Stimulated activated CD4-positive, alpha-beta T cell treated with anti-CD3 and anti-CD28 coated beads, Interleukin-12 subunit alpha, Interleukin-12 subunit beta, amount 100 ng/mL, for 48 hours (primary cell): ENCODE results near the gene FAXDC2.
"Not testable (repeated sequence)": the region's sequence is repeated elsewhere in the genome, so short reads cannot be mapped to it uniquely, and the experiment has no call there.

Experiments
- DNase-seq, 3 donors: peaks; one replicate each; pipeline ENCODE4 v3.0.0-alpha.2; 2020; ENCODE audit warnings: low read depth in 2 of 3, low spot score in 1 of 3

The FAXDC2 gene

DNA sequence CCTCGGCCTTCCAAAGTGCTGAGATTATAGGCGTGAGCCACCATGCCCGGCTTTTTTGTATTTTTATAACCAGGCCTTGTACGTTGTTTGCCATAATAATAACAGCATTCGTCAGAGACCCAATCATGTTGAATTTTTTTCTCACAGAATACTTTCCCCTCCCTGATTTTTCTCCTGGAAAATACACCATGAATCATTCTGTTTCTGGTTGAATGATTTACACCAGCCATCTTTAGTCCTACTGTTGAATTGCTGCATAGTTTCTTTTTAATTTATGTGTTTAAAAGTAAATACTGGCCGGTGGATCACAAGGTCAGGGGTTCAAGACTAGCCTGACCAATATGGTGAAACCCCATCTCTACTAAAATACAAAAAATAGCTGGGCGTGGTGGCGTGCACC is 11.5 kb upstream of the FAXDC2 start:
- DNase-seq: no peak

DNA sequence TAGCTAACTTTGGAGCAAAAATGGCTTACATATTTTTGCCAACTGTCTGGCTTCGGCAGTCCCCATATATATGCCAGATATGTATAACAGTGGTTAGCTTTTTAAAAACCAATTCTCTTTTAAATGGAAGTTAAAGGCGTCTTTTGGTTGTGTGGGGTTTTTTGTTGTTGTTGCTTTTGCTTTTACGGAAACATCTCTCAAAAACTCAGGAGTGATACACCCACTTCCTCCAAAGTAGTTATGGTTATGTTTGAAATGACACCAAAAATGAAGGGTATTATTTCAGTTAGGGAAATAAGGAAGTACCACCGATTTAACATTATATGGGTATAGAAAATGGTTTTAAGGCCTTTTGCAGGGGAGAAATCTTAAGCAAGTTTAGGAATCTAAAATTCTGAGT is 10.4 kb upstream of the FAXDC2 start:
- no peak for DNase-seq

GRCh38 chr5:154860123-154860522 is 9.7 kb upstream of the FAXDC2 start:
- no peak for DNase-seq

- DNase-seq: peak in 1 of 3 donors; percentile 11
These were observed 8.8 kb upstream of the FAXDC2 start for GRCh38 chr5:154858972-154859871.

- peak; percentile 94 to 97 (median 96) for DNase-seq
These were observed 8.0 kb upstream of the FAXDC2 start, which contains the start of gene CNOT8 for GRCh38 chr5:154858297-154858971. CNOT8 (plus strand) TSS chr5:154858627; CDS start chr5:154863279, 4,652 bp downstream.

GRCh38 chr5:154857530-154858296 is 7.3 kb upstream of the FAXDC2 start:
- peak; percentile 67 to 77 (median 72) for DNase-seq

DNA sequence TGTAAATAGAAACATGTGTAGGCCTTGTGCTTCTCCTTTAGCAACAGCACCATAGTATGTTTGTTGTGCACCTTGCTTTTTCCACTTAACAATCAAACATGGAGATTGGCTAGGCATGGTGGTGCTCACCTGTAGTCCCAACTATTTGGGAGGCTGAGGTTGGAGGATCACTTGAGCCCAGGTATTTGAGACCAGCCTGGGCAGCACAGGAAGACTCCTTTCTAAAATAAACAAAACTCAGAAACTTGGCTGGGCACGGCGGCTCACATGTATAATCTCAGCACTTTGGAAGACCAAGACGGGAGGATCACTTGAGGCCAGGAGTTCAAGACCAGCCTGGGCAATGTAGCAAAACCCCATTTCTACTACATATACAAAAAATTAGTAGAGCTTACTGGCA is 948 bp upstream of the FAXDC2 start:
- no peak for DNase-seq

- no peak for DNase-seq
These were observed 607 bp downstream of the FAXDC2 start for GRCh38 chr5:154849791-154850201.

GRCh38 chr5:154849264-154849785 is 1.1 kb downstream of the FAXDC2 start:
- DNase-seq: no peak

- no peak for DNase-seq
These were observed 5.6 kb downstream of the FAXDC2 start for GRCh38 chr5:154844809-154845208.

- no peak for DNase-seq
These were observed 7.5 kb downstream of the FAXDC2 start for GRCh38 chr5:154842689-154843530.

- no peak for DNase-seq
These were observed 9.1 kb downstream of the FAXDC2 start for GRCh38 chr5:154841273-154841661.

- DNase-seq: no peak
These were observed 9.7 kb downstream of the FAXDC2 start for GRCh38 chr5:154840435-154841272.

DNA sequence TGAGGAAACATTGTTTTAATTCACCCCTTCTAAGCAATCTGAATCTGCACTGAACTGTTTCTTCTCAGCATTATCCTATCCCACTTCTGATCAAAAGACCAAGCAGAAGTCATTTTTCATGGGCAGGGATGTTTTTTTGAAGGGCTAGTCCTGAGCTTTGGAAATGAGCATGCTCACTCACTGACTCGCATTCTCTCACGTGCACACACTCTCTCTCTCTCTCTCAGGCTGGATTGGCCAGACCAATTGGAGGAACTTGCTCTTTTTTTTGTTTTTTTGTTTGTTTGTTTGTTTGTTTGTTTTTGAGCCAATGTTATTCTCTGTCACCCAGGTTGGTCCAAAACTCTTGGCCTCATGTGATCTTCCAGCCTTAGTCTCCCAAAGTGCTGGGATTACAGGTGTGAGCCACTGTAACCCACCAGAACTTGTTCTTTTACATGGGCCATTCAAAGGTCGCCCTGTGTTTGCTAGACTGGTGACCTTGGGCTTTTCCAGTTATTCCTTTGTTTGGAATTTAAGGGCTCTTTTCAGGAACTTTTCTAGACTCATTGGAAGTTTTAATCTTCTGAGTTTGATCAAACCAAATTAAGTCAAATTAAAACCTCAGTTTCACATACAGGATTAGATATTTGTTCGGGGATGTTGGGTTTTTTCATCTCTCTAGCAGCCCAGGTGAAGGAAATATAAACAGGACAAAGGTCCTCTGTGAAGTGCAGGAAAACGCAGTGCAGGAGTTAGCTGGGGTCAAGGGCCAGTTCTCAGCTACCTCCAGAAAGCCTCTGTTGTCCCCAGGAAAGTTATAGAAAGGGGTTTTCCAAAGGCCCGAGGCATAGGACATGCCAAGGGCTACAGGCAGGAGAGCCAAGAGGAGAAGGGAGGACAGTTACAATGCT is 13.1 kb downstream of the FAXDC2 start:
- no peak for DNase-seq

- no peak for DNase-seq
These were observed 14.2 kb downstream of the FAXDC2 start for GRCh38 chr5:154836225-154836624.

DNA sequence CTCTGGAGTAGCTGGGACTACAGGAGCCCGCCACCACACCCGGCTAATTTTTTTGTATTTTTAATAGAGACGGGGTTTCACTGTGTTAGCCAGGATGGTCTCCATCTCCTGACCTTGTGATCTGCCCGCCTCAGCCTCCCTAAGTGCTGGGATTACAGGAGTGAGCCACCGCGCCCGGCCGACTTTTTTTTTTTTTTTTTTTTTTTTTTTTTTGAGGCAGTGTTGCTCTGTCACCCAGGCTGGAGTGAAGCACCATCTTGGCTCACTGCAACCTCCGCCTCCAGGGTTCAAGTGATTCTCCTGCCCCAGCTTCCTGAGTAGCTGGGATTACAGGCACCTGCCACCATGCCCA is 14.7 kb downstream of the FAXDC2 start:
- DNase-seq: not testable (repeated sequence)

DNA sequence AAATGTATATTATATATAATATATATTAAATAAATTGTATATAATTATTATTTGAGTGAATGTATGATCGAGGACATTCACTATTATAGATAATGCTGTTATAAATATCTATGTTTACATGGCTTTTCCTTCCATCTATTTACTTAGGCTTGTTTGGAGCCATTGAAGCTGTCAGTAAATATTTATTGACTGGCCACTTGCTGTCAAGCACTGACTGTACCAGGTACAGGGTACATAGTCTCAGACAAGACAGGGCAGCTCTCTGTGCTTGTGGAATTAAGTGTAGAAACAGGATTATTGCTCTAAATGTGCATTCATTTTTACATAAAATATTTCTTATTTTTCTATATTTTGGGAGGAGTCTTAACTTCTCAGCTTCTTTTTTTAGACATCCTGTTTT is 16.4 kb downstream of the FAXDC2 start:
- DNase-seq: no peak

- DNase-seq: not testable (repeated sequence)
These were observed 17.6 kb downstream of the FAXDC2 start for GRCh38 chr5:154832804-154833203.

DNA sequence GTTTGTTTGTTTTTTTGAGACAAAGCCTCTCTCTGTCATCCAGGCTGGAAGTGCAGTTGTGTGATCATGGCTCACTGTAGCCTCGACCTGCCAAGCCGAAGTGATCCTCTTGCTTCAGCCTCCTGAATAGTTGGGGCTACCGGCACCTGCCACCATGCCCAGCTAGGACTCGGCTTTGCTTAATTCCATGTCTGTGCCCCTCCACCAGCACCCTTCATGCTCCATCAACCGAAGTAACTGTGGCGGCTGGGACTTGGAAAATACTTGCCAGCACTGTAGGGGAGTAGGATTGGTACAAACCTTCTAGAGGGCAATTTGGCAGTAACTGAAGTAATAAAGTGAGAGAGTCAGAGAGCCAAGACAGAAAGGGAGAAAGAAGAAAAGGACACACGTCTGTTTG is 19.0 kb downstream of the FAXDC2 start:
- DNase-seq: no peak
